T-cell (primary cell): ENCODE results near the gene CTNND2. TPM values are rescaled to one million over a fixed set of nuclear protein-coding genes. Genes with fewer than 3 reads are reported as not detected.

Source experiments
- ATAC-seq, 4 experiments: fragments of 200-7000 bp in 3 of 4; fragments of 150-1000 bp in 1 of 4; cut with Tn5 transposase; replicated peaks in 1 of 4; 1 replicate in 3 of 4; 2 replicates in 1 of 4; pipeline ENCODE4 v1.10.0; 2021; ENCODE audit warnings: moderate library complexity in 3 of 4, mild to moderate bottlenecking in 2 of 4, moderate number of reproducible peaks in 1 of 4
- CTCF ChIA-PET, 2 donors: fragments of 300-600 bp; sonication (Branson Sonifier 250); formaldehyde crosslinking; loops; one replicate each; lab custom pipeline; 2022; ENCODE audit warnings: antibody characterized with exemption in 2 of 2; lab: Charles Lee
- POLR2A ChIA-PET, 2 donors: fragments of 300-600 bp; sonication (Branson Sonifier 250); formaldehyde crosslinking; loops; one replicate each; lab custom pipeline; 2022; ENCODE audit warnings: antibody characterized with exemption in 2 of 2; lab: Charles Lee
- DNase-seq, 35 experiments: peaks; one replicate each; pipeline versions ENCODE4 v3.0.0 to v3.0.0-alpha.2; 2013 to 2023
- H3K27ac ChIP-seq: one replicate; pipeline ENCODE4 v1.5.1; 2013; ENCODE audit warnings: low read length
- H3K27me3 ChIP-seq, 2 experiments: replicated peaks in 1 of 2; 1 replicate in 1 of 2; 2 replicates in 1 of 2; pipeline versions ENCODE4 v1.6.1 to v1.7.0; 2013; ENCODE audit warnings: low read length in 1 of 2, mixed read lengths in 1 of 2; ENCODE audit not compliant: control insufficient read depth in 2 of 2, insufficient read depth in 2 of 2; ENCODE audit errors: extremely low read depth in 1 of 2
- H3K36me3 ChIP-seq, 2 donors: 1 replicate in 1 of 2; 2 replicates in 1 of 2; pipeline versions ENCODE4 v1.6.1 to v1.7.0; 2013; ENCODE audit warnings: low read length in 1 of 2; ENCODE audit not compliant: control insufficient read depth in 2 of 2, insufficient read depth in 1 of 2; ENCODE audit errors: extremely low read depth in 1 of 2
- H3K4me1 ChIP-seq, 2 experiments: 1 replicate in 1 of 2; 2 replicates in 1 of 2; pipeline versions ENCODE4 v1.6.1 to v1.7.0; 2013; ENCODE audit warnings: low read length in 2 of 2, mixed read lengths in 1 of 2; ENCODE audit not compliant: insufficient read depth in 2 of 2, control insufficient read depth in 1 of 2; ENCODE audit errors: extremely low read depth in 1 of 2
- H3K4me3 ChIP-seq, 2 donors: 1 replicate in 1 of 2; 2 replicates in 1 of 2; pipeline versions ENCODE4 v1.5.1 to v1.7.0; 2013; ENCODE audit warnings: mild to moderate bottlenecking in 2 of 2, low read length in 1 of 2, moderate library complexity in 1 of 2; ENCODE audit not compliant: control insufficient read depth in 1 of 2; ENCODE audit errors: extremely low read depth in 1 of 2
- H3K9me3 ChIP-seq: 2 replicates; pipeline ENCODE4 v1.7.0; 2013
- H3K27ac Mint-ChIP-seq, 2 donors: one replicate each; pipeline ENCODE4 v1.8.0; 2020 to 2021; ENCODE audit warnings: mild to moderate bottlenecking in 2 of 2, mixed read lengths in 2 of 2
- H3K27me3 Mint-ChIP-seq, 2 donors: one replicate each; pipeline ENCODE4 v1.8.0; 2021 to 2022; ENCODE audit warnings: mixed read lengths in 2 of 2
- H3K36me3 Mint-ChIP-seq: one replicate; pipeline ENCODE4 v1.8.0; 2021; ENCODE audit warnings: mixed read lengths
- H3K4me1 Mint-ChIP-seq, 3 donors: one replicate each; pipeline ENCODE4 v1.8.0; 2020 to 2022; ENCODE audit warnings: mixed read lengths in 3 of 3, mild to moderate bottlenecking in 1 of 3
- H3K4me3 Mint-ChIP-seq, 3 donors: one replicate each; pipeline ENCODE4 v1.8.0; 2020 to 2022; ENCODE audit warnings: mild to moderate bottlenecking in 3 of 3, mixed read lengths in 3 of 3, moderate library complexity in 3 of 3
- H3K9me3 Mint-ChIP-seq, 3 donors: one replicate each; pipeline ENCODE4 v1.8.0; 2020 to 2022; ENCODE audit warnings: mixed read lengths in 3 of 3
- WGBS: methylation state at CpG from one replicate; pipeline ENCODE4 v1.1.5; 2013; ENCODE audit warnings: missing lambda C conversion rate; ENCODE audit not compliant: insufficient coverage; 5-methylcytosine and 5-hydroxymethylcytosine counted together
- total RNA-seq, 35 experiments: library from RNA in 6 of 35; stranded (reverse) in 6 of 35; fragments of 120-200 nt in 1 of 35; gene quantifications; one replicate each; pipeline versions ENCODE4 v1.2.1 to v1.2.4 and lab custom pipeline; 2013 to 2026

The CTNND2 gene
- total RNA-seq, 5 donors from 2014 or later (not counting 1 experiment from before 2014, with no cell fraction given): 0.22 TPM; not detected in 4

DNA sequence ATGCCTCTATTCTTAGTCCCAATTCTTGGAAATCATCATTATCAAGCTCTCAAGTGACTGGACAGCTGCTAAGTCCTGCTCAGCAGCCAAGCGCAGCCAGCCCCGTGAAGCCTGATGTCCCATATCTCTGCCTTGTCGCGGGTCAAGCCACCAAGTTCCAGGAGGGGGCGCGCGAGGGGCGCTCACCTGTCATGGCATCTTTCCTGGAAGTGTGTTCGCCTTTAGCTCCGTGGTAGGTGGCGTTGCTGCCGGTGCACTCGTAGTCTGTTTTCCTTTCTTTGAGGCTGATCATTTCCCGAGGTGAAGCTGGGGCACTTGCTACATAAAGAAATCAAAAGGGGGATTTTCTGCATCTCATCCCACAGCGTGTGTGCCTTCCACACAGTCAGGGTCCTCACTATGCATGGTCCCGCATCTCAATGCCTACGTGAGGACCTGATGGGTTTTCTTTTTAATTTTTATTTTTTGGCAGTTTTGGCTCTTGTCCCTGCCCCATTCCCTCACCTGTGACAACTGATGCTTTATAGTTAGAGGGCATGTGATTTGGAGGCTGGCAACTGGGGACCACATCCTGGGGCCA lies 916.2 kb downstream of the CTNND2 start:
- Histone ChIP-seq H3K4me3 (no peak overlapping the region), H3K4me1 (peaks cover 0 to 7% of the 10 kb centered on the region in 2 experiments), H3K9me3 (no peaks in the 10 kb centered on the region), H3K36me3 (no peaks in the 10 kb centered on the region), H3K27ac (no peak overlapping the region), H3K27me3 (peaks cover 0 to 12% of the 10 kb centered on the region in 2 experiments)
- Mint-ChIP-seq H3K36me3 (no peaks in the 10 kb centered on the region), H3K27ac (no peak overlapping the region), H3K9me3 (no peaks in the 10 kb centered on the region), H3K4me1 (peaks cover 9 to 12% (median 10%) of the 10 kb centered on the region in 3 donors), H3K27me3 (peaks cover 13 to 17% of the 10 kb centered on the region in 2 donors), H3K4me3 (peak overlapping the region; percentile 21 to 49 (median 39))
- under 1% methylated on average over 12 of the region's 17 CpGs for WGBS
- peak in 34 of 35 experiments; percentile 8 to 61 (median 43) for DNase-seq
- ChIA-PET POLR2A (interaction anchor here in 1 of 2 donors (0.6 kb wide), 1 partner anchor 502 kb away, joined by 3 read pairs; no protein-coding TSS in a partner anchor), CTCF (interaction anchor here (0.6 to 1.3 kb wide), 5 partner anchors 13 to 1034 kb away, joined by 3 to 7 read pairs (median 5); no protein-coding TSS in a partner anchor)
- ATAC-seq: peak; percentile 69 to 73 (median 72)

DNA sequence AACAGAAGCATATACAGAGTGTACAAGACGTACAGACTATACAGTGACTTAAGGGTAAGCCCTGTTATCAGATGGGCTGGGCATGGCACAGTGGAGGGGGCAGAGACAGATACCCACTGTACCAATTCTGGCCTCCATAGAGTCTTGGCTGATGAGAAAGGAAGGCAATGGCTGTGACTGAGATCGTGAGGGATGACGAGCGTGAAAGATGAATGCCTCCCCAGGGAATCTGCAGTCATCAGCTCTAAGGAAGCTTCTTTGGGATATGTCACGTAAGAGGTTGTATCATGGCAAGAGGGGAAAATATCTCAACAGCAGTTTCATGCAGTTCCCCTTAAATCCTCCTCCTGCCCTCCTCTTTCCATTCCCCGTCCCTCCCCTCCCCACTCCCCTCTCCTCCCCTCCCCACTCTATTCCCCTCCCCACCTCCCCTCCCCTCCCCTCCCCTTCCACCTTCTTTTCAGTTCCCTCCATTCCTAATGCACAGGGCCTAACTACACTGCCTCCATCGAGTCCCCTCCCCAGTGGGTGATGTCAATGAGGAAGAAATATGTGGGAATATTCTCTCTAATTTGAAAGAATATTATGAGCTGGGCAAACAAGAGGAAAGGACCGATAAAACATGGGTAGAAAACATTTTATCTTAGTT lies 916.8 kb downstream of the CTNND2 start:
- Histone ChIP-seq H3K36me3 (no peaks in the 10 kb centered on the region), H3K27me3 (peaks cover 0 to 12% of the 10 kb centered on the region in 2 experiments), H3K9me3 (no peaks in the 10 kb centered on the region), H3K27ac (no peak overlapping the region), H3K4me1 (peaks cover 0 to 7% of the 10 kb centered on the region in 2 experiments), H3K4me3 (no peak overlapping the region)
- H3K9me3 Mint-ChIP-seq: no peaks in the 10 kb centered on the region
- no peaks in the 10 kb centered on the region for H3K36me3 Mint-ChIP-seq
- CTCF ChIA-PET: interaction anchor here in 1 of 2 donors (0.6 to 1.3 kb wide), 4 partner anchors 8 to 395 kb away, joined by 3 to 7 read pairs (median 4); no protein-coding TSS in a partner anchor
- peak overlapping the region in 1 of 3 donors; percentile 39 for H3K4me3 Mint-ChIP-seq
- H3K4me1 Mint-ChIP-seq: peaks cover 9 to 12% (median 10%) of the 10 kb centered on the region in 3 donors
- no peak for DNase-seq
- POLR2A ChIA-PET: no interaction called here
- no peak overlapping the region for H3K27ac Mint-ChIP-seq
- ATAC-seq: no peak
- WGBS: 94% methylated on average over 3 of the region's 8 CpGs
- H3K27me3 Mint-ChIP-seq: peaks cover 13 to 17% of the 10 kb centered on the region in 2 donors

DNA sequence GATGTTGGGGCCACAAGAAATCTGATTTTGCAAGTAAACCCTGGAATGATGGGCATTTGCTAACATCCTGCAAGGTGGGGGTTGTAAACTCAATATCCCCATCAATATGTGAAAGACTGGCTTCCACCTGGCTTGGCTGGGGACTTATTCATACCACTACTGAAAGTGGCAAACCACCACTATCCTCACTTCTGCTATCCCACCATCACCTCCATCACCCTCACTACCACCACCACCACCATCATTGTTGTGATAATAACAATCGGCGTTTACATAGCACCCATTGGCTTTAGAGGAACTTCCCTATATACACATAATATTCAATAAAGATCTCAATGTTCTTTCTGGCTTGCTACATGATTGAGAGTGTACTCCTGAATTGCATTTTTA lies 918.5 kb downstream of the CTNND2 start:
- Histone ChIP-seq H3K36me3 (no peaks in the 10 kb centered on the region), H3K27me3 (peaks cover 0 to 15% of the 10 kb centered on the region in 2 experiments), H3K4me3 (no peak overlapping the region), H3K9me3 (no peaks in the 10 kb centered on the region), H3K4me1 (peaks cover 0 to 7% of the 10 kb centered on the region in 2 experiments), H3K27ac (no peak overlapping the region)
- Mint-ChIP-seq H3K9me3 (no peaks in the 10 kb centered on the region), H3K27me3 (peaks cover 13 to 17% of the 10 kb centered on the region in 2 donors), H3K4me1 (peaks cover 9 to 12% (median 10%) of the 10 kb centered on the region in 3 donors), H3K36me3 (no peaks in the 10 kb centered on the region), H3K4me3 (no peak overlapping the region), H3K27ac (no peak overlapping the region)
- ATAC-seq: no peak
- WGBS: no CpG with 5 or more reads among the region's 2 CpGs
- POLR2A ChIA-PET: no interaction called here
- CTCF ChIA-PET: no interaction called here
- no peak for DNase-seq

DNA sequence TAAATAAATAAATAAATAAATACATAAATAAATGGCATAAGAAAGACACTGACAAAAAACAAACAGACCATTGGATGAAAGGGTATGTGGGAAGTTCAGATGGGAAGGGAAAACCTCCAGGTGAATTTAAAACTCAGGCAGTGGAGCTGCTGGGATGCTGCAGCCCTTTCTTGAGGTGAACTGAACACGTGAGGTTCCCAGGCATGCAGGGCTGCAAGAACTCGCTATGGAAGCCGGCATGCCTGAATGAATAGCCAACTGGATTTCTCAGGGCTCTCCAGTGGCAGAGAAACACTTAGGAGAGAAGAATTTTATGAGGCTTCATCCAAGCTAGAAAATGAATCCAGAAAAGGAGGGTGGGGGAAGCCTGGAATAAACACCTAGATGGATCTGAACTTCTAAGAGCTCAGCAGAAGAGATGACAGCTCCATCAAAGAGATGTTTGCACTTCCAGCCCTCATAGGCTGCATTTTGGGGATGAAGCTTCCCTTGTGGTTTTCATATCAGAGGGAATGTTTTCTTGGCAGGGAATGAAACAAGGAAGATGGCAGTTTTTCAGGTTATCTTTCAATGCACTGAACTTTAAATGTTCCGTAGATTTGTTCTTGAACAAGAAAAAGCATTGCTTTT lies 919.0 kb downstream of the CTNND2 start:
- no peak overlapping the region for H3K27ac Mint-ChIP-seq
- ATAC-seq: no peak
- peaks cover 0 to 15% of the 10 kb centered on the region in 2 experiments for H3K27me3 ChIP-seq
- no peak overlapping the region for H3K4me3 ChIP-seq
- WGBS: 74% methylated on average over 4 of the region's 4 CpGs
- no peaks in the 10 kb centered on the region for H3K36me3 Mint-ChIP-seq
- CTCF ChIA-PET: no interaction called here
- H3K27ac ChIP-seq: no peak overlapping the region
- peaks cover 0 to 7% of the 10 kb centered on the region in 2 experiments for H3K4me1 ChIP-seq
- no peak overlapping the region for H3K4me3 Mint-ChIP-seq
- no peaks in the 10 kb centered on the region for H3K9me3 Mint-ChIP-seq
- no peaks in the 10 kb centered on the region for H3K9me3 ChIP-seq
- DNase-seq: no peak
- peaks cover 9 to 12% (median 10%) of the 10 kb centered on the region in 3 donors for H3K4me1 Mint-ChIP-seq
- POLR2A ChIA-PET: no interaction called here
- peaks cover 13 to 17% of the 10 kb centered on the region in 2 donors for H3K27me3 Mint-ChIP-seq
- H3K36me3 ChIP-seq: no peaks in the 10 kb centered on the region

DNA sequence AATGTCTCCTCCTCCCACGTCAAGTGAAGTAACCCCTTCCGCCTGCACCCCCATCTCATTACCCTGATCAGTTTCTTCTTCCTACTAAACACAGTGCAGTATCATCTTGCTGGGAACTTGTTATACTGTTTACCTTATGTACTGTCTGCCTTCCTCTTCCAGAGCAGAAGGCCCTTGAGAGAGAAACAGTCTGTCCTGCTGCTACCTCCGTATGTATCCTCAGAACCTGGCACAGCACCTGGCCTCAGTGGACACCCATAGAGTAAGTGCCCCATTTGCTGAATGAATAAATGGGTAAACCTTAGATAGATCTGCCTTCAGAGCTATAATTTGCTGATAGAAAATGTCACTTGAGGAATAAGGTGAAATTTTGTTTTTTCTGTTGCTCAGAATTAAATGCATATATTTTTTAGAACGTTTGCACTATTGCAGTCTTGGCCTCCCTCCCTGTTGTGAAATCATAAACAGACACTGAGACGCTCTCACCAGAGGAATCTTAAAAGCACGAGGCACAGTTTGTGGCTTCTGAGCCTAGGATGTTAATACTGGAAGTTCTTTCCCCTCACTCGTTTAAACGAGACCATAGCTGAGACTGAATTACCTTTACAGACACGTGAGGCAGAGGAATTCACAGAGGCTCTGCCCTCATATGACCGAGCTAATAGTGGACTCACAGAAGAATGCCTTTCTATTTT lies 920.1 kb downstream of the CTNND2 start:
- no peak overlapping the region for H3K27ac ChIP-seq
- DNase-seq (no peak), ATAC-seq (no peak)
- WGBS: 83% methylated on average over 7 of the region's 10 CpGs
- peaks cover 0 to 7% of the 10 kb centered on the region in 2 experiments for H3K4me1 ChIP-seq
- ChIA-PET POLR2A (no interaction called here), CTCF (no interaction called here)
- H3K4me3 Mint-ChIP-seq: no peak overlapping the region
- H3K4me1 Mint-ChIP-seq: peaks cover 9 to 12% (median 10%) of the 10 kb centered on the region in 3 donors
- no peaks in the 10 kb centered on the region for H3K9me3 Mint-ChIP-seq
- no peaks in the 10 kb centered on the region for H3K36me3 Mint-ChIP-seq
- H3K4me3 ChIP-seq: no peak overlapping the region
- H3K27ac Mint-ChIP-seq: no peak overlapping the region
- H3K9me3 ChIP-seq: no peaks in the 10 kb centered on the region
- H3K27me3 ChIP-seq: peaks cover 0 to 13% of the 10 kb centered on the region in 2 experiments
- H3K36me3 ChIP-seq: no peaks in the 10 kb centered on the region
- peaks cover 13 to 17% of the 10 kb centered on the region in 2 donors for H3K27me3 Mint-ChIP-seq

DNA sequence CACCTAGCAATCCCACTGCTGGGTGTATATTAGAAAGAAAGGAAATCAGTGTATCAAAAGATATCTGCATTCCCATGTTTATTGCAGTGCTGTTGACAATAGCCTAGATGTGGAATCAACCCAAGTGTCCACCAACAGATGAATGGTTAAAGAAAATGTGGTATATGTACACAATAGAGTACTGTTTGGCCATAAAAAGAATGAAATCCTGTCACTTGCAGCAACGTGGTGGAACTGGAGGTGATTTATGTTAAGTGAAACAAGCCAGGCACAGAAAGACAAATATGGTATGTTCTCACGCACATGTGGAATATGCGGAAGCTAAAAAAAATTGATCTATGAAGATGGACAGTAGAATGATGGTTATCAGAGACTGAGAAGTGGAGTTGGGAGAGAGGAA lies 921.6 kb downstream of the CTNND2 start:
- 78% methylated on average over 3 of the region's 3 CpGs for WGBS

More for the DNA sequence above, 921.6 kb downstream of the CTNND2 start:
- Histone ChIP-seq H3K4me3 (no peak overlapping the region), H3K4me1 (no peaks in the 10 kb centered on the region), H3K27ac (no peak overlapping the region), H3K9me3 (no peaks in the 10 kb centered on the region), H3K27me3 (peaks cover 0 to 16% of the 10 kb centered on the region in 2 experiments), H3K36me3 (no peaks in the 10 kb centered on the region)
- Mint-ChIP-seq H3K27ac (no peak overlapping the region), H3K9me3 (no peaks in the 10 kb centered on the region), H3K4me3 (no peak overlapping the region), H3K27me3 (peaks cover 8 to 12% of the 10 kb centered on the region in 2 donors), H3K4me1 (peaks cover under 1% of the 10 kb centered on the region in 3 donors), H3K36me3 (no peaks in the 10 kb centered on the region)
- ChIA-PET CTCF (no interaction called here), POLR2A (no interaction called here)
- DNase-seq (no peak), ATAC-seq (no peak)
